GM18499 (cell line): ENCODE measurements around the gene SNX20.

ENCODE experiments used
- ATAC-seq: cut with Tn5 transposase; IDR thresholded peaks from one replicate; pipeline ENCODE4 v1.9.1; 2021; ENCODE audit warnings: moderate number of reproducible peaks; ENCODE audit not compliant: insufficient read depth, unreplicated experiment

SNX20 gene

GRCh38 chr16:50681021-50681885 lies at the start of gene SNX20:
Gene SNX20, minus strand, starts transcription at chr16:50681312. Its CDS starts 3,786 bp downstream, at chr16:50677526.
- peak; percentile 36 for ATAC-seq

DNA sequence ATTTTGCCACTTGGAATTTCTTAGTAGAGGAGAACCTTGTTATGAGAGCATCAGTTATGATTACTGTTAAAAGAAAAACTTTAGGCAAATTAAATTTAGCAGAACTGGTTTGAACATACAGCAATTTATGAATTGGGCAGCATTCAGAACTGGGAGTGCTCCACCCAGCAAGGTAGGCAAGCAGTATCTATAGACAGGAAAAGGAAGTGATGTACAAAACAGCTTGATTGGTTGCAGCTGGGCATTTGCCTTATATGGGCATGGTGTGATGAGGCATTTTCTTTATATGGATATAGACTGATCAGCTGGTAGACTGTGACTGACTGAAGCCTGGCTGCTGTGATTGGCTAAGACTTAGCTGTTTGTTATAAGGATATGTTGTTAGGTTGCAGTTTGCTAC lies 43.2 kb upstream of the SNX20 start:
- no peak for ATAC-seq

DNA sequence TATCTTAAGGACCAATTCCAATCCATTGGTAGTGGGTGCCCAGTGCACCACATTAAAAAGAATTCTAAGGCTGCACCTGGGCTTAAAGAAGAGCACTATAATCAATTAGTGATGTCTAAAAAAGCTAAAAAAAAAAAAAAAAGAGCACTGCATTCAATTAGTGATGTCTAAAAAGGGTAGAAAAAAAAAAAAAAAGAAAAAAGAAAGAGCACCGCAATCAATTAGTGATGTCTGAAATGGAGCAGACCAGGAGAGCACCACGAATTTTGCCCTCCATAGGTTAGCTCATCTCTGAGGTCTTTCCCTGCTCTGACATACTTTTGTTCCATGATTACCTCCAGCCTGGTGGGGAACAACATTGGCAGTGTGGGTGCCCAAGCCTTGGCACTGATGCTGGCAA lies 41.8 kb upstream of the SNX20 start:
- ATAC-seq = no peak

DNA sequence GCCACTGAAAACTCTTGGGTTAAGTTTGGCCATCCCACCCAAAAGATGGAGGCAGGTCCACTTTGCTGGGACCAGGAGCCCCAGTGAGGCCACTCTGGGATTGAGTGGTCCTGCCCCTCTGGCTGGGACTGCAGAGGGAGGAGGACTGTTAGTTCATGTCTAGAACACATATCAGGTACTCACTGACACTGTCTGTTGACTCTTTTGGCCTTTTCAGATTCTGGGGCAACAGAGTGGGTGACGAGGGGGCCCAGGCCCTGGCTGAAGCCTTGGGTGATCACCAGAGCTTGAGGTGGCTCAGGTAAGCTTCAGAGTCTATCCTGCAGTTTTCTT lies 41.3 kb upstream of the SNX20 start:
- no peak for ATAC-seq

DNA sequence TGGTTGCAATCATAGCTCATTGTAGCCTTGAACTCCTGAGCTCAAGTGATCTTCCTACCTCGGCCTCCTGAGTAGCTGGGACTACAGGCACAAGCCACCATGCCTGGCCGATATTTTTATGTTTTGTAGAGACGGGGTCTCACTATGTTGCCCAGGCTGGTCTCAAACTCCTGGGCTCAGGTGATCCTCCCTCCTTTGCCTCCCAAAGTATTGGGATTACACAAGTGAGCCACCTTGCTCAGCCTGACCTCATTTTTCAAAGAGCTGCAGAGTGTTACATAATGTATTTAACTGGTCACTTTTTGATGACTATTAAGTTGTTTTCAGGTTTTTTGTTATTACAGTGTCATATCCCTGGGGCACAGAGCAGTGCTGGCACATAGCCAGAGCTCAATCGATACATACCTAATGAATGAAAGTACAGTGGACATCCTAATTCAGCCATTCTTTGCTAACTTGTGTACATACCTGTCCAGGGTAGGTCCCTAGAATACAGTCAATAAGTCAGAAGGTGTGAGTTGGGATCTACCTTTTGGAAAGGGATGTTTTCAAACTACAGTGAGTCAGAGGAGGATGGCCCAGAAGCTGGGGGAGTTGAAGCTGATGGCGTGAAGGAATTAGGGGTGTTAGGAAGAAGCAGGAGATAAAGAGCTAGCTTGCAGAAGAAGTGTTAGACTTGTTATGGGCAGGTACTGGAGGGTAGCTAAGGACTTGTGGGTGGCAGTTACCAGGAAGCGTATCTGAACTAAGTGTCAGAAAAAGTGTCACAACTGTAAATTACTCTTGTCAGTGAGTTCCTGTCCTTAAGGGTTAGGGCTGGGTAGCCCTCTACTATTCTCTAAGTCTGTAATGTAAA lies 40.7 kb upstream of the SNX20 start:
- no peak for ATAC-seq

GRCh38 chr16:50719401-50720337 lies 38.6 kb upstream of the SNX20 start:
- ATAC-seq = no peak

- ATAC-seq = no peak
Observed at GRCh38 chr16:50718761-50719400, 37.8 kb upstream of the SNX20 start.

- ATAC-seq = no peak
Observed at GRCh38 chr16:50718061-50718760, 37.1 kb upstream of the SNX20 start.

DNA sequence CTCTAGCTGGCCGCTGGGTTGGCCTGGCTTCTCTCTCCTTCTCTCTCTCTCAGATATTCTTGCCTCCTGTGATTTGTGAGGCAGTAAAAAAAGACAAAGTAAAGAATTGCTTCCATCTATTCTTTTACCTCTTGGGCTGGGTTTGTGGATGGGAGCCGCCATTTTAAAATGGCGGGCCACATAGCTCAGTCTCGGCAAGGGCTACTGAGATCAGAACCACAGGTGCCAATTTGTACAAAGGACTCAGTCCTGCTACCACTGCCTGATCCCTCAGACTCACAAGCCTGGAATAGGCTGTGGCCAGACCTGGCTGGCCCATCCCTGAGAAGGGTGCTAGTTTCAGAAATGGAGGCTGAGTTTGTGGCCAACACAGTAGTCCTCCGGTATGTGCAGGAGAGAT lies 36.4 kb upstream of the SNX20 start:
- no peak for ATAC-seq

- no peak for ATAC-seq
Observed at GRCh38 chr16:50717091-50717490, 36.0 kb upstream of the SNX20 start.

DNA sequence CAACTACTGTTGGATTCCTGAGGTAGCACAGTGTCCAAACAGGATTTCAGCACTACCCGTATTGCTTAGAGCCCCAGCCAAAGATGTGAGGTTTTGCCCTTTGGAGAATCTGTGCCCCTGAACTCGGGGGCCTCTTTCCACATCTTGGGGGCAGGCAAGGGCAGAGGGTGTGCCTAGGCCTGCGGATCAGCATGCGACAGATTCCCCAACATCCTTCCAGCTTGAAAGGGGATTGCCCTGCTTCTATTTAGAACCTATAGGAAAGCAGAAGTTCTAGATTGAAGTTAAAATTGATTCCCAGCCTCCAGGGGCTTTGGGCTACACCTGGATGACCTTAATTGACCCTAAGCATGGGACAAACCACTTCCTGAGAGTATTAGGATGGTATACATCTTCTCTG lies 31.8 kb upstream of the SNX20 start:
- ATAC-seq = no peak

DNA sequence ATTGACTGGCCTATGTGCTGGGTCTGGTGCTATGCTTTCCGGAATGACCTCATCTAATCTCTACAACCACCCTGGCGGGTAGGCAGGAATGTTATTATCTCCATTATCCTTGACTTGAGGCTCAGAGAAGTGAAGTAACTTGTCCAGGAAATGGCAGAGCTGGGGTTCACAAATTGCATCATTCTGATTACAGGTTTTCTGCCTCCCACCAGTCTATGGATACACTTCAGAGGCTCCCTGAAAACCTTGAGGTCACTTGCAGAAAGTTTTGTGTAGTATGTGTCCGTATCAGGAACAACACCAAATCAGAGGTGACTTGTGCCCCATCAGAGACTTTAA lies 31.4 kb upstream of the SNX20 start:
- no peak for ATAC-seq

GRCh38 chr16:50711862-50712559 lies 30.9 kb upstream of the SNX20 start:
- ATAC-seq = no peak

DNA sequence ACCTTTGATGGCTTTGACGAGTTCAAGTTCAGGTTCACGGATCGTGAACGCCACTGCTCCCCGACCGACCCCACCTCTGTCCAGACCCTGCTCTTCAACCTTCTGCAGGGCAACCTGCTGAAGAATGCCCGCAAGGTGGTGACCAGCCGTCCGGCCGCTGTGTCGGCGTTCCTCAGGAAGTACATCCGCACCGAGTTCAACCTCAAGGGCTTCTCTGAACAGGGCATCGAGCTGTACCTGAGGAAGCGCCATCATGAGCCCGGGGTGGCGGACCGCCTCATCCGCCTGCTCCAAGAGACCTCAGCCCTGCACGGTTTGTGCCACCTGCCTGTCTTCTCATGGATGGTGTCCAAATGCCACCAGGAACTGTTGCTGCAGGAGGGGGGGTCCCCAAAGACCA lies 29.9 kb upstream of the SNX20 start:
- no peak for ATAC-seq

DNA sequence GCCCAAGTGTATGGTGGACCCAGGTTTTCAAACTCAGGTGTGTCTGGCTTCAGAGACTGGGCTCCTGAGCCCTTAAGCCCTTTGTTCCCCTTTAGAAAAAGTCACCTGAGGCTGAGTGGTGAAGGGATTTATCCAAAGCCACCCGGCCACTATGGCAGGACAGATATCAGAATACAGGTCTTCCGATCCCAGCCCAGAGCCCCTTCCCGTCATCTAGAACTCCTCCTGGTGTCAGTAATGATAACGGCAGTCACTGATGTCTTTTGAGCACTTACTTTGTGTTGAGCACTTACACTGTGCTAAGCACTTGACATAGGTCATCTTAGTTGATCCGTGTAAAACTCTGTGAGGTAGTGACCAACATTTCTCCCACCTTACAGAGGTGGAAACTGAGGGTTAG lies 28.9 kb upstream of the SNX20 start:
- no peak for ATAC-seq

DNA sequence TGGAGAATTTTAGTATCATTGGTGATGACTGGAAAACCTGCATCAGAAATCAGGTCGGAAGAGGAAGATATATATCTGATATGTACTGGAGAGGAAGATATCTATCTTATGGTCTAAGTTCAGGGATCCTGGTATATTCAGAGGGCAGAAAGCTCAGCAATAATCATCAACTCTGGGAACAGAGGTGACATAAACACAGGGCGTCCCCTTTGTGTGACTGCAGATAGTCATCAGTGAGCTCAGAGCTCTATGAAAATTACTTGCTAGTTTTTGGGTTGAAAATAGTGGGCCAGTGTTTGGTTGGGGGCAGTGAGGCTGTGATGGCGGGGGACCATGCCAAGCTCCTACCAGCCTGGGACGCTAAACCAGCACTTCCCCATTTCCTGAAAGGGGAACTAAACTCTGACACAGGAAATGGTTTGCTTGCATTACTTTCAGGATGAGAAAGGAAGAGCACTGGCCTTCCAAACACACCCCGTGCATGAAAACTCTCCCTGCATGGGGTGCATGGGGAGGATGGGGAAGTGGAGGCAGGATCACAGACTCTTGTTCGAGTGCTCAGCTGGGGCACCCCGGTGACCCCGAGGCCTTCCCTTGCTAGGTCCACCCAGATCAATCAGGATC lies 28.1 kb upstream of the SNX20 start:
- no peak for ATAC-seq

- no peak for ATAC-seq
Observed at GRCh38 chr16:50708373-50709060, 27.4 kb upstream of the SNX20 start.

DNA sequence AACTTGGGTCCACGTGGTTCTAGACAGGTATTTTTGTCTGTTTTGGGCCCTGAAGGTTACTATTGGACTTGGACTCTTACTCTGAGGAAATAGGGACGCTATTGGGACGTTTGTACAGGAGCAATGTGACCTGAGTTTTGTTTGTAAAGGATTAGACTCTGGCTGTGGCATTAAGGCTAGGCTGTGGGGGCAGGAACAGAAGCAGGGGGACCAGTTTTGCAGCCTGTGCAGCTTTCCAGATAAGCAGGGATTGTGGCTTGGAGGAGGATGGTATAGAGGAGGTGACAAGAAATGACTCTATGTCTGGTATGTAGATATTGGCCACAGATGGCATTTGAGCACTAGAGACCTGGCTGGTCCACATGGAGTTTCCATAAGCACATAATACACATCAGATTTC lies 25.1 kb upstream of the SNX20 start:
- no peak for ATAC-seq
